Gastroesophageal sphincter (tissue), 4 donors: ENCODE results near the gene SMTNL2. TPM values are rescaled to one million over a fixed set of nuclear protein-coding genes. Genes with fewer than 3 reads are reported as not detected.
"Not testable (repeated sequence)": the region's sequence is repeated elsewhere in the genome, so short reads cannot be mapped to it uniquely, and the experiment has no call there.

Experiments used
- ATAC-seq: fragments of 150-250 bp; one replicate; pipeline ENCODE4 v1.9.1; 2016; ENCODE audit warnings: mild to moderate bottlenecking, moderate library complexity
- H3K27ac ChIP-seq, 4 donors: fragments of 200-600 bp; sonication (generic) in 3 of 4; 1 replicate in 3 of 4; 2 replicates in 1 of 4; pipeline ENCODE4 v1.5.1; 2016 to 2019
- H3K27me3 ChIP-seq: fragments of 200-600 bp; sonication (generic); one replicate; pipeline ENCODE4 v1.5.1; 2019
- H3K36me3 ChIP-seq, 2 donors: fragments of 200-600 bp; sonication (generic); one replicate each; pipeline ENCODE4 v1.5.1; 2019; ENCODE audit warnings: control low read depth in 1 of 2
- H3K4me1 ChIP-seq, 3 donors: fragments of 200-600 bp; sonication (generic); 1 replicate in 2 of 3; 2 replicates in 1 of 3; pipeline ENCODE4 v1.5.1; 2016 to 2019; ENCODE audit warnings: control low read depth in 2 of 3
- H3K4me3 ChIP-seq, 2 donors: fragments of 200-600 bp; sonication (generic); one replicate each; pipeline ENCODE4 v1.5.1; 2019; ENCODE audit warnings: mild to moderate bottlenecking in 1 of 2, moderate library complexity in 1 of 2
- H3K9me3 ChIP-seq, 3 donors: fragments of 200-600 bp; sonication (generic); one replicate each; pipeline ENCODE4 v1.5.1; 2017 to 2019; ENCODE audit warnings: control low read depth in 2 of 3
- EP300 ChIP-seq: sonication (generic); formaldehyde crosslinking; IDR thresholded peaks from one replicate; pipeline ENCODE4 v1.6.1; 2017; ENCODE audit warnings: antibody characterized with exemption, mild to moderate bottlenecking
- POLR2A ChIP-seq, 2 donors: fragments of 450-650 bp; IDR thresholded peaks; one replicate each; pipeline ENCODE4 v1.6.1; 2017; ENCODE audit warnings: antibody characterized with exemption in 2 of 2, mild to moderate bottlenecking in 2 of 2, moderate library complexity in 1 of 2
- POLR2AphosphoS5 ChIP-seq: sonication (generic); formaldehyde crosslinking; IDR thresholded peaks from one replicate; pipeline ENCODE4 v1.6.1; 2017; ENCODE audit warnings: antibody characterized with exemption
- WGBS, 2 donors: methylation state at CpG; one replicate each; pipeline ENCODE4 v1.1.5; 2018; ENCODE audit warnings: low coverage in 1 of 2; 5-methylcytosine and 5-hydroxymethylcytosine counted together
- total RNA-seq, 4 donors: library from RNA; depleted of rRNA; stranded (reverse); fragments of >200 nt; gene quantifications; one replicate each; pipeline ENCODE4 v1.1.0, GENCODE V29; 2016
- TF ChIP-seq, protein P1 (sequence below), 4 experiments: fragments of 200-600 bp in 2 of 4; fragments of 450-650 bp in 2 of 4; sonication (generic) in 1 of 4; IDR thresholded peaks; one replicate each; pipeline ENCODE4 v1.5.1; 2017 to 2019; ENCODE audit warnings: antibody characterized with exemption in 4 of 4, mild to moderate bottlenecking in 2 of 4, moderate library complexity in 2 of 4

The SMTNL2 gene
- total RNA-seq, 4 donors from 2014 or later: 2.0 to 5.2 (median 3.7) TPM

DNA sequence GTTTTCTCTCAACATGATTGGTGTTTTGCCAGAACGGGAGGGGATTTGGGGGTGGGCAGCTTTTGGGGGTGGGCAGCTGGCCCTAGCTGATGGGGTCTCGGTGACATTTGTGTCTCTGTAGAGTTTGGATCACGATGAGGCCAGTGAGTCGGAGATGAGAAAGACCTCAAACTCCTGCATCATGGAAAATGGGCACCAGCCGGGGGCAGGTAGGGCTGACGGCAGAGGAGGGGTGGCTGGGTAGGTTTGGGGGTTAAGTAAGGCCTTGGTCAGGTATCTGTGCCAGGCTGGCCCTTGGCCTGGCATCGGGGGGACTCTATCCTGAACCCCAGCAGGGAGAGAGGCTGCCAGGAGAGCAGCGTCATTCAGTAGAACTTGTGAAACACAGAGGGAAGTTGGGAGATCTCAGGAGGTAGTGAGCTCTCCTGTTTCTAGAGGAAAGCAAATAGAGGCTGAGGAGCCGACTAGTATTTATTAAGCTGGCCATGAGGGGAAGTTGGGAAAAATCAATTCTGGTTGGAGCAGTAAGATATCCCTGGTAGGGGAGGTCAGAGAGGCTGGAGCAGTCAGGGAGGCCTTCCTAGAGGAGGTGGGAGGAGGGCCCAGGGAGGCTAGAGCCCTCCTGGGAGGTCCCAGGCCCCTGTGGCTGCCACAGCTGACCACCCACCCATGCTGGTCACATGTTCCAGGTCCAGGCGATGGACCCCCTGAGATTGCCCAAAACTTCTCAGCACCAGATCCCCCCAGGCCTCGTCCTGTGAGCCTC lies 8.1 kb downstream of the SMTNL2 start:
- Histone ChIP-seq H3K9me3 (no peaks in the 10 kb centered on the region), H3K4me3 (no peak overlapping the region), H3K4me1 (peaks cover 0 to 18% (median 0%) of the 10 kb centered on the region in 3 donors), H3K27ac (peak overlapping the region in 1 of 4 donors; percentile 56), H3K36me3 (peaks cover 0 to 6% of the 10 kb centered on the region in 2 donors), H3K27me3 (no peaks in the 10 kb centered on the region)
- WGBS, 2 donors: 71 to 87% methylated on average over 1 to 3 of the region's 11 CpGs
- ATAC-seq: no peak
- no peak for TF ChIP-seq EP300
- TF ChIP-seq POLR2A (IDR thresholded peaks at IDR 0.05): no peak
- TF ChIP-seq, protein P1, sequence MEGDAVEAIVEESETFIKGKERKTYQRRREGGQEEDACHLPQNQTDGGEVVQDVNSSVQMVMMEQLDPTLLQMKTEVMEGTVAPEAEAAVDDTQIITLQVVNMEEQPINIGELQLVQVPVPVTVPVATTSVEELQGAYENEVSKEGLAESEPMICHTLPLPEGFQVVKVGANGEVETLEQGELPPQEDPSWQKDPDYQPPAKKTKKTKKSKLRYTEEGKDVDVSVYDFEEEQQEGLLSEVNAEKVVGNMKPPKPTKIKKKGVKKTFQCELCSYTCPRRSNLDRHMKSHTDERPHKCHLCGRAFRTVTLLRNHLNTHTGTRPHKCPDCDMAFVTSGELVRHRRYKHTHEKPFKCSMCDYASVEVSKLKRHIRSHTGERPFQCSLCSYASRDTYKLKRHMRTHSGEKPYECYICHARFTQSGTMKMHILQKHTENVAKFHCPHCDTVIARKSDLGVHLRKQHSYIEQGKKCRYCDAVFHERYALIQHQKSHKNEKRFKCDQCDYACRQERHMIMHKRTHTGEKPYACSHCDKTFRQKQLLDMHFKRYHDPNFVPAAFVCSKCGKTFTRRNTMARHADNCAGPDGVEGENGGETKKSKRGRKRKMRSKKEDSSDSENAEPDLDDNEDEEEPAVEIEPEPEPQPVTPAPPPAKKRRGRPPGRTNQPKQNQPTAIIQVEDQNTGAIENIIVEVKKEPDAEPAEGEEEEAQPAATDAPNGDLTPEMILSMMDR (IDR thresholded peaks at IDR 0.05): no peak
- TF ChIP-seq POLR2AphosphoS5: no peak

DNA sequence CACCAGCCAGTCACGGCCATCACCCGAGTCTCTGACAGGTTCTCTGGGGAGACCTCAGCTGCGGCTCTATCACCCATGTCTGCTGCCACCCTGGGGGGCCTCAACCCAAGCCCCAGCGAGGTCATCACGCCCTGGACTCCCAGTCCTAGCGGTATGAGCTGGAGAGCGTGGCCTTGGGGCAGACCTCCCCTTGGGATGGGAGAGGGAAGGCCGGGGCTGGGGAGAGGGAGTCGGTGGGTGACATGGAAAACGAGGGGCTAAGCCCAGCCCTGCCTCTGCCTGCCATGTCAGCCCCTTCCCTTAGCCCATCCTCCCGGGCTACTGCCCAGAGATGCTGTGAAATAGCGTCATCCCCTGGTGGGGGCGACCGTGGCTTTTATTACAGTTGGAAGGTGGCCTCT lies 8.7 kb downstream of the SMTNL2 start:
- Histone ChIP-seq H3K4me3 (no peak overlapping the region), H3K27me3 (no peaks in the 10 kb centered on the region), H3K4me1 (peaks cover 0 to 24% (median 0%) of the 10 kb centered on the region in 3 donors), H3K36me3 (peaks cover 0 to 6% of the 10 kb centered on the region in 2 donors), H3K9me3 (no peaks in the 10 kb centered on the region), H3K27ac (peak overlapping the region in 1 of 4 donors; percentile 56)
- TF ChIP-seq EP300 (no peak), POLR2AphosphoS5 (no peak), POLR2A (IDR thresholded peaks at IDR 0.05) (no peak)
- TF ChIP-seq, protein P1 (IDR thresholded peaks at IDR 0.05): no peak
- no peak for ATAC-seq
- 70% methylated on average over 2 of the region's 14 CpGs; no CpG with 5 or more reads in 1 of the 2 donors for WGBS, 2 donors

DNA sequence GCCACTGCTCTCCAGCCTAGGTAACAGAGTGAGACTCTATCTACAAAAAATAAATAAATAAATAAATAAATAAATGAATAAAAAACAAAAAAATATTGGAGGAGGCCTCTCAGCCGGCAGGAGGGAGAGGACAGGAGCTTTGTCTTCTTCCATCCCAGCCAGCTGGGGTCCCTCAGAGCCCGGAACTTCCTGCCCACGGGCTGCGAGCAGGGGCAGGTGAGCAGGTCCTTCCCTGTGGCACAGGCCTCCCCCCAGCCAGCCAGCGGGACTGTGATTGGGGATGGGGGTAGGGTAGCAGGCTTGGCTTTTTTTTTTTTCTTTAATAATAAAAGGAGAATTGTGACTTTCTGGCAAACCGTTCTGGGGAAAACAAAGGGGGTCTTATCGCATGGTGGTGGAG lies 10.1 kb downstream of the SMTNL2 start:
- H3K4me1 ChIP-seq: peaks cover 0 to 38% (median 9%) of the 10 kb centered on the region in 3 donors
- peaks cover 5% of the 10 kb centered on the region for H3K27me3 ChIP-seq
- no peaks in the 10 kb centered on the region for H3K9me3 ChIP-seq
- no peak for ATAC-seq
- H3K36me3 ChIP-seq: peaks cover 0 to 6% of the 10 kb centered on the region in 2 donors
- TF ChIP-seq POLR2AphosphoS5 (no peak), POLR2A (IDR thresholded peaks at IDR 0.05) (no peak), EP300 (no peak)
- TF ChIP-seq, protein P1 (IDR thresholded peaks at IDR 0.05): no peak
- H3K4me3 ChIP-seq: no peak overlapping the region
- 67% methylated on average over 1 of the region's 7 CpGs; no CpG with 5 or more reads in 1 of the 2 donors for WGBS, 2 donors
- H3K27ac ChIP-seq: peak overlapping the region in 1 of 4 donors; percentile 42

DNA sequence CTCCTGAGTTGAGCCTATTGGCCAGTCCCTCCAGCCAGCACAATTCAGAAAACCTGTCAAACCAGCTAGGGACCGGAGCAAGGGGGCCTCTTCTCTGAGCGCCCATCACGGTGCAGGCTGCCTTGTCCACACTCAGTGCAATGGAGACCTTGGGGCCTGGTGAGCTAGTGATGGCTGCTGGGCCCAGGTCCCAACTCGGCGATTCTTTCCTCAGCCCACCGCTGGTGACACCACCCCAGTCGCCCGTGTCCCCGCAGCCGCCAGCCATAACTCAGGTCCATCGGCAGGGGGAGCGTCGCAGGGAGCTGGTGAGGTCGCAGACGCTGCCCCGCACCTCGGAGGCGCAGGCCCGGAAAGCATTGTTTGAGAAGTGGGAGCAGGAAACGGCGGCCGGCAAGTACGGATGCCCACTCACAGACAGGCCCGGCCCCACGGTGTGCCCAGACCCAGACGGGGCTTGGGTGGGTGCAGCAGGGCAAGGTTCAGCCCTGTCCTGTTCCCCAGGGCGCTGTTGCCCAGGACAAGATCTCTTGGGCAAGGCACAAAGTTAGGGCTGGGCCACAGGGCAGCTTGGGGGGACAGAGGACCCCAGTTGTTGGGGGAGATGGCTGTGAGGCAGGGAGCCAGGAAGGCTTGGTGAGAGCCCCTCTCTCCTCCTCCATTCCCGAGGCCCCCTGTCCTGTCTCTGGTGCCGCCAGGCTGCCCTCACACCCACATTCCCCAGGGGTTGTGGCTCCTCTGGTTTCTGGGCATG lies 10.8 kb downstream of the SMTNL2 start:
- Histone ChIP-seq H3K4me1 (peaks cover 0 to 45% (median 14%) of the 10 kb centered on the region in 3 donors), H3K36me3 (peaks cover 0 to 6% of the 10 kb centered on the region in 2 donors), H3K27me3 (peaks cover 10% of the 10 kb centered on the region), H3K9me3 (no peaks in the 10 kb centered on the region), H3K27ac (peak overlapping the region in 1 of 4 donors; percentile 42), H3K4me3 (no peak overlapping the region)
- TF ChIP-seq, protein P1 (IDR thresholded peaks at IDR 0.05): peak in 2 of 4 experiments; percentile 12 to 42
- no peak for TF ChIP-seq EP300
- TF ChIP-seq POLR2AphosphoS5: no peak
- 46% methylated on average over 5 of the region's 29 CpGs; no CpG with 5 or more reads in 1 of the 2 donors for WGBS, 2 donors
- ATAC-seq: no peak

DNA sequence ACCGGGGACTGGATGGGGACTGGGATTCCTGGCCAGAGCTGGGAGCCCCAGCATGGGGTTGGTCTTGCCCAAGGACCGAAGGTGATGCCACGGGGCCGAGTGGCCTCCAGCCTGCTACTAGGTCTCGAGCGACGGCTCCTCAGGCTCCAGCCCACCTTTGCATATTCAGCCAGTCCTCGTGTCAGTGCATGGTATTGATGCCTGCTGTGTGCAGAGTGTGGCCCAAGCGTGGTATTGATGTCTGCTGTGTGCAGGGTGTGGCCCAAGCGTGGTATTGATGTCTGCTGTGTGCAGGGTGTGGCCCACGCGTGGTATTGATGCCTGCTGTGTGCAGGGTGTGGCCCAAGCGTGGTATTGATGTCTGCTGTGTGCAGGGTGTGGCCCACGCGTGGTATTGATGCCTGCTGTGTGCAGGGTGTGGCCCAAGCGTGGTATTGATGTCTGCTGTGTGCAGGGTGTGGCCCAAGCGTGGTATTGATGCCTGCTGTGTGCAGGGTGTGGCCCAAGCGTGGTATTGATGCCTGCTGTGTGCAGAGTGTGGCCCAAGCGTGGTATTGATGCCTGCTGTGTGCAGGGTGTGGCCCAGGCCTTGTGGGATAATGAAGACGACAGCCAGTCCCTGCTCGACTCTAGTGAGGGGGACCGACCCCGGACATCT lies 11.5 kb downstream of the SMTNL2 start:
- not testable (repeated sequence) for H3K9me3 ChIP-seq, ATAC-seq, H3K36me3 ChIP-seq, H3K4me3 ChIP-seq
- H3K27ac ChIP-seq: peak overlapping the region in 1 of 4 donors; percentile 87
- WGBS, 2 donors: no CpG with 5 or more reads among the region's 23 CpGs
- peaks cover 0 to 51% (median 15%) of the 10 kb centered on the region in 3 donors for H3K4me1 ChIP-seq
- H3K27me3 ChIP-seq: peaks cover 15% of the 10 kb centered on the region
